ENCODE measurements around the gene TMCC1. TPM values are rescaled to one million over a fixed set of nuclear protein-coding genes. Genes with fewer than 3 reads are reported as not detected.

TMCC1 gene
- polyA plus RNA-seq, 1 of the 3 experiments (the other 2 are of a cell fraction), result 7.2 TPM

- TF ChIP-seq JUND (IDR thresholded peaks at IDR 0.05) (peak; percentile 70), RCOR1 (IDR thresholded peaks at IDR 0.05; ENCODE audit: low read length) (no peak), RAD21 (IDR thresholded peaks at IDR 0.05; ENCODE audit: low read length) (peak; percentile 93), FOXM1 (IDR thresholded peaks at IDR 0.05; ENCODE audit: low read depth) (no peak), SIN3A (IDR thresholded peaks at IDR 0.05; ENCODE audit: borderline replicate concordance, low read depth, low read length) (no peak), NRF1 (IDR thresholded peaks at IDR 0.05; ENCODE audit: low read depth, low read length) (no peak)
These were observed 63.9 kb downstream of the TMCC1 start (continued) for GRCh38 chr3:129829640-129830039.

GRCh38 chr3:129827765-129828164 is 65.7 kb downstream of the TMCC1 start:
- no peak for DNase-seq
- Histone ChIP-seq H4K20me1 (ENCODE audit: insufficient read depth) (no peaks in the 10 kb centered on the region; the same call in 1 of the 2 replicates), H3K4me2 (no peak overlapping the region), H3K9ac (no peak overlapping the region), H3K36me3 (replicated peaks in 1 of 2; ENCODE audit: control insufficient read depth in 1 of 2, insufficient read depth in 2 of 2, low read length in 1 of 2) (peaks cover 12 to 14% of the 10 kb centered on the region in 2 experiments), H3K4me3 (ENCODE audit: low read depth in 2 of 2, low read length in 1 of 2) (no peak overlapping the region), H3K79me2 (ENCODE audit: insufficient read depth) (peaks cover 10% of the 10 kb centered on the region; the same call in 1 of the 2 replicates), H3K4me1 (ENCODE audit: control insufficient read depth in 1 of 2, insufficient read depth in 2 of 2, low read depth in 1 of 2, low read length in 1 of 2) (peaks cover 0 to 6% of the 10 kb centered on the region in 2 experiments; a peak in 3 of 4 replicates), H3K9me3 (no peaks in the 10 kb centered on the region), H3K27me3 (ENCODE audit: insufficient read depth) (no peaks in the 10 kb centered on the region), H3K27ac (ENCODE audit: low read depth in 2 of 2, low read length in 1 of 2) (no peak overlapping the region), H3K9me2 (no peaks in the 10 kb centered on the region), H2AFZ (ENCODE audit: low read depth) (no peak overlapping the region), H3F3A (replicated peaks; ENCODE audit: insufficient read depth) (peaks cover 9% of the 10 kb centered on the region)
- 95% methylated on average over 7 of the region's 7 CpGs for WGBS (ENCODE audit: low lambda C conversion rate)
- ChIA-PET CTCF (interaction anchor here (0.7 to 4.6 kb wide), 5 partner anchors 9 to 338 kb away, joined by 3 to 43 read pairs (median 5); no protein-coding TSS in a partner anchor), POLR2A (no interaction called here)
- no peak for TF ChIP-seq SMC3 (IDR thresholded peaks at IDR 0.05; ENCODE audit: low read depth, low read length)

GRCh38 chr3:129824926-129825541 is 68.5 kb downstream of the TMCC1 start:
- no peak for TF ChIP-seq JUND (IDR thresholded peaks at IDR 0.05)
- no peak for TF ChIP-seq MAX (IDR thresholded peaks at IDR 0.05; ENCODE audit: low read depth)
- no peak for TF ChIP-seq TCF12 (IDR thresholded peaks at IDR 0.05)
- peak; percentile 84 for TF ChIP-seq RAD21 (IDR thresholded peaks at IDR 0.05; ENCODE audit: low read length)
- TF ChIP-seq, protein P1, sequence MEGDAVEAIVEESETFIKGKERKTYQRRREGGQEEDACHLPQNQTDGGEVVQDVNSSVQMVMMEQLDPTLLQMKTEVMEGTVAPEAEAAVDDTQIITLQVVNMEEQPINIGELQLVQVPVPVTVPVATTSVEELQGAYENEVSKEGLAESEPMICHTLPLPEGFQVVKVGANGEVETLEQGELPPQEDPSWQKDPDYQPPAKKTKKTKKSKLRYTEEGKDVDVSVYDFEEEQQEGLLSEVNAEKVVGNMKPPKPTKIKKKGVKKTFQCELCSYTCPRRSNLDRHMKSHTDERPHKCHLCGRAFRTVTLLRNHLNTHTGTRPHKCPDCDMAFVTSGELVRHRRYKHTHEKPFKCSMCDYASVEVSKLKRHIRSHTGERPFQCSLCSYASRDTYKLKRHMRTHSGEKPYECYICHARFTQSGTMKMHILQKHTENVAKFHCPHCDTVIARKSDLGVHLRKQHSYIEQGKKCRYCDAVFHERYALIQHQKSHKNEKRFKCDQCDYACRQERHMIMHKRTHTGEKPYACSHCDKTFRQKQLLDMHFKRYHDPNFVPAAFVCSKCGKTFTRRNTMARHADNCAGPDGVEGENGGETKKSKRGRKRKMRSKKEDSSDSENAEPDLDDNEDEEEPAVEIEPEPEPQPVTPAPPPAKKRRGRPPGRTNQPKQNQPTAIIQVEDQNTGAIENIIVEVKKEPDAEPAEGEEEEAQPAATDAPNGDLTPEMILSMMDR (IDR thresholded peaks at IDR 0.05), result peak; percentile 76
- TF ChIP-seq GATA2 (CRISPR knock-in tag; IDR thresholded peaks at IDR 0.05), result no peak
- peak; percentile 86 for TF ChIP-seq SMC3 (IDR thresholded peaks at IDR 0.05; ENCODE audit: low read depth, low read length)
- TF ChIP-seq ELF1 (IDR thresholded peaks at IDR 0.05), result no peak
- Histone ChIP-seq H2AFZ (ENCODE audit: low read depth) (no peak overlapping the region), H3K9ac (no peak overlapping the region), H3K9me2 (no peaks in the 10 kb centered on the region), H3K36me3 (replicated peaks in 1 of 2; ENCODE audit: control insufficient read depth in 1 of 2, insufficient read depth in 2 of 2, low read length in 1 of 2) (peaks cover 14 to 16% of the 10 kb centered on the region in 2 experiments), H3F3A (replicated peaks; ENCODE audit: insufficient read depth) (peaks cover 3% of the 10 kb centered on the region), H3K27me3 (ENCODE audit: insufficient read depth) (no peaks in the 10 kb centered on the region), H3K4me1 (ENCODE audit: control insufficient read depth in 1 of 2, insufficient read depth in 2 of 2, low read depth in 1 of 2, low read length in 1 of 2) (peaks cover 0 to 6% of the 10 kb centered on the region in 2 experiments; a peak in 3 of 4 replicates), H3K79me2 (ENCODE audit: insufficient read depth) (peaks cover 10% of the 10 kb centered on the region; the same call in 1 of the 2 replicates), H3K4me2 (no peak overlapping the region), H3K27ac (ENCODE audit: low read depth in 2 of 2, low read length in 1 of 2) (no peak overlapping the region), H3K4me3 (ENCODE audit: low read depth in 2 of 2, low read length in 1 of 2) (no peak overlapping the region), H4K20me1 (ENCODE audit: insufficient read depth) (no peaks in the 10 kb centered on the region; the same call in 1 of the 2 replicates), H3K9me3 (no peaks in the 10 kb centered on the region)
- WGBS (ENCODE audit: low lambda C conversion rate), result 59% methylated on average over 3 of the region's 3 CpGs
- ChIA-PET POLR2A (no interaction called here), CTCF (interaction anchor here (0.6 to 4.6 kb wide), 34 partner anchors 9 to 338 kb away, joined by 3 to 43 read pairs (median 4); no protein-coding TSS in a partner anchor)
- peak; percentile 51 for DNase-seq
